Measurements from ENCODE around the gene CUX1.

GRCh38 chr7:101936223-101936610, 118.8 kb downstream of the CUX1 start:
- TF ChIP-seq CTCF (IDR thresholded peaks at IDR 0.05) (no peak), POLR2A (IDR thresholded peaks at IDR 0.05) (no peak)
